GM12892 (cell line): ENCODE data around the gene THOC6.
"Not testable (repeated sequence)": the region's sequence is repeated elsewhere in the genome, so short reads cannot be mapped to it uniquely, and the experiment has no call there.

Experiments
- DNase-seq: peaks from one replicate; pipeline ENCODE4 v3.0.0; 2011; ENCODE audit not compliant: insufficient read length
- FAIRE-seq: peaks from 2 replicates; lab custom pipeline; 2011; peaks lifted over from hg19 to GRCh38; lab: Jason Lieb, UNC
- POLR2A ChIP-seq: IDR thresholded peaks from 2 replicates; pipeline ENCODE4 v1.6.1; 2011; ENCODE audit warnings: low read depth, low read length, control low read depth
- POLR2AphosphoS5 ChIP-seq: IDR thresholded peaks from 2 replicates; pipeline ENCODE4 v1.6.1; 2011; ENCODE audit warnings: low read depth, low read length, control low read depth
- TAF1 ChIP-seq: IDR thresholded peaks from 2 replicates; pipeline ENCODE4 v1.6.1; 2011; ENCODE audit warnings: low read depth, mild to moderate bottlenecking, control low read depth, low read length, borderline replicate concordance

THOC6 gene

DNA sequence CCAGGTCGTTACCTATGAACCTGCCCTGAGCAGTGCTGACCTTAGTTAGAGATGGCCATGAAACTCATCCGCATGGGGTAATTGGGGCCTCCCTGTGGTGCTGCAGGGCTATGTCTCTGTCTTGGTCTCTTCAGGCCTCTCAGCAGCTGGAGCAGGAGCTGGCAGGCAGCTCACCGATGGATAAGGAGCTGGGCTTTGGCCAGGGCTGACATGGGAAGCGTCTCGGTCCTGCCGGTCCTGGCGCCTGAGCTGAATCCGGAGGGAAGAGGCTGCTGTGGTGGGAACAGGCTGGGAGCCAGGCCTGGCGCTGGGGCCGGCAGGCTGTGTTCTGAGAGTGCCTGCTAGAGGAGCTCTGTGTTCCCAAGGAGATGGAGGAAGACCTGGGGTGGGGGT is 51.7 kb downstream of the THOC6 start:
- TF ChIP-seq POLR2AphosphoS5 (no peak), POLR2A (no peak), TAF1 (no peak)
- FAIRE-seq = no peak
- no peak for DNase-seq

DNA sequence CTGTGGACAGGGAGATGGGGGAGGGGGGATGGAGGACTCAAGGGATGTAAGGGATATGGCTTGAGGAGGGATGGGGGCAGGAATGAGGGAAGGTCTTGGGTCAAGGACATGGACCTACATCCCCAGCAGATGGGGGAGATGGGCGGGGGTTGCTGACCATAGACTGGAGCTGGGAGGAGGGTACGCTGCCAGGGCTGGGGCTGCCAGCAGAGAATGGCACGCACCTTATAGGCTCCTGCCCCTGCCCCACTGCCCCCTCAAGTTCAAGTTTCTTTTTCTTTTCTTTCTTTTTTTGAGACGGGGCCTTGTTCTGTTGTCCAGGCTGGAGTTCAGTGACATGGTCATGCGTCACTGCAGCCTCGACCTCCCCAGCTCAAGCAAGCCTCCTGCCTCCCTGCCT is 52.1 kb downstream of the THOC6 start:
- FAIRE-seq, DNase-seq: not testable (repeated sequence)

- FAIRE-seq = no peak
- no peak for DNase-seq
- TF ChIP-seq TAF1 = no peak
- TF ChIP-seq POLR2AphosphoS5 = no peak
- no peak for TF ChIP-seq POLR2A
Measured at GRCh38 chr16:3076577-3076976, 52.7 kb downstream of the THOC6 start.
